ENCODE measurements around the gene SFSWAP. TPM values are rescaled to one million over a fixed set of nuclear protein-coding genes. Genes with fewer than 3 reads are reported as not detected.

Gene SFSWAP
- polyA plus RNA-seq, 1 donor from 2014 or later = 56.6 TPM

DNA sequence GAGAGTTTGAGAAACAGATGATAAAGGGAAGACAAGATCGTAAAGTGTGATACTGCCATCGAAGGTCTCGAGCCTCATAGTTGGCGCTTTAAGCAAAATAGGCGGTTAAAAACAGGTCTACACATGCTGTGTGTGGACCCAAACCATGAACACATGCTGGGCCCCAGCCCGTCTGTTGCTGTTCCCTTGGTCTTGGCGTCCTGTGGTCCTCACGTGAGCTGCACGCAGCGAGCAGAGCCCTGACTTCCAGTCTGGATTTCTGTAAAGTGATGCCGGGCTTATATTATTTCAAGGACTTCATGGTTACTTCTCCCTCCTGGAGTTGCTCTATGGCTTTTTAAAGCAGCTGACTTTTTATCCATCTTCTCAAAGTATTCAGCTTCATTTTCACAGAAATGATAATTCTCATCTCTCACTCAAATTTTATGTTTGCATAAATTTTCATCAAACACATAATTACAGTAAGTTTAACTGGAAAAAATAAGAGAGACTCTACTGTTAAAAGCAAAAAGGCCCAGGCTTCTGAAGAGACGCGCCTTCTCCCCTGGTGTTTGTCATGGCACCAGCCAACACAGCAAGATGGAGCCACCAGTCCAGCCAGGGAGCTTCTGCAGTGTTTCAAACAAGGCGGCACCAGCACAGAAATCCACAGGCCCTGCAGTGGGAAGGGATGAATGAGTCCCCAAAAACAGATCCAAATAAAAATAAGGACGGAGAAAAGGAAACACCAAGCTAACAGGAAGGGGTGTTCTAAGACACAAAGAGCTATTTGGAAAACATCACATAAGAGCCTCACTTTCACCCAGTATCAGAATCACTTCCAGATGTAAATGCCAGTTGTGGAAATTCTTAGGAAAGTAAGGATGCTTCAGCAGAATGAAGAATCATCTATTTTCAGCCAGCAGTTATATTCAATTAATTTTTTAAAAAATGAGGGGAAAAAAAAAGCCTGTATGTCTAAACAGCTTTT lies 24.9 kb downstream of the SFSWAP start:
- H3K4me3 ChIP-seq (ENCODE audit: low read length) = no peak overlapping the region
- no peaks in the 10 kb centered on the region for H3K9me2 ChIP-seq (ENCODE audit: insufficient read depth, low read length)
- H3K36me3 ChIP-seq (ENCODE audit: insufficient read depth, low read length) = no peaks in the 10 kb centered on the region
- no peak overlapping the region for H2AFZ ChIP-seq (ENCODE audit: low read depth, low read length)
- no peaks in the 10 kb centered on the region for H4K20me1 ChIP-seq (ENCODE audit: insufficient read depth)
- no peak for TF ChIP-seq POLR2AphosphoS5 (IDR thresholded peaks at IDR 0.05)
- no peaks in the 10 kb centered on the region for H3K9me3 ChIP-seq (ENCODE audit: low read length)
- H3K9ac ChIP-seq (ENCODE audit: low read length) = no peak overlapping the region
- no peaks in the 10 kb centered on the region for H3K79me2 ChIP-seq (replicated peaks; ENCODE audit: insufficient read depth, low read length)
- H3K4me2 ChIP-seq (ENCODE audit: low read length) = no peak overlapping the region
- H3F3A ChIP-seq (ENCODE audit: insufficient read depth, low read length, poor library complexity, severe bottlenecking) = no peaks in the 10 kb centered on the region
- H3K27ac ChIP-seq (ENCODE audit: low read length) = no peak overlapping the region
- no peaks in the 10 kb centered on the region for H3K27me3 ChIP-seq (ENCODE audit: insufficient read depth, low read depth, low read length)

DNA sequence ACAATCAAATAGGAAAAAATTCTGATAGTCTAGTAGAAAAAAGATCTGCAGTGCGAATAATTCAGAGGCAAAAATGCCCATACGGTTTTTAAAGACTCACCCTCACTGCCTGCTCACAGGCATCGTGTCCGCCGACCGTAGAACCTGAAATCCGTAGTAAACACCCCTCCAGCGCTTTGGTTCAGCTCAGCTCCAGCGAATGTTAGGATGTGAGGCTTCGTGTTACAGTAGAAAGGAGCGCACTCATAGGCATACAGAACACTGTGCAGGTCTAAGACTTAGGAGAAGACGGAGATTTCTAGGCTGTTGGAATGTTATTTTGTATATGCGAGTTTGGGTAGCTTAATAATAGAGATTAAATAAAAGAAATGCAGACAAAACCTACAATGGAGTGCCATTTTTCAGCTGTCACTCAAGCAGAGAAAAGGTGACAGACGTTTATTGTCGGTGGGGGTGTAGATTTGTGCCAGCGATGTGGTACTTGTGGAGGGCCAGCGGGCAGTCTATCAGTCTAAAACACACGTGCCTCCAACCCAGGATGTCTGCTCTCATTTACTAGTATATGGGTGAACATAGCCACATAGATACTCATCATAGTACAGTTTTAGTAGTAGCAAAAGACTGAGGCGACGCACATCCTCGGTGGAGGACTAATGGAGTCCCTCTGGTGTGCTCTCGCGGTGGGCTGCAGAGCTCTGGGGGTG lies 25.7 kb downstream of the SFSWAP start:
- no peaks in the 10 kb centered on the region for H4K20me1 ChIP-seq (ENCODE audit: insufficient read depth)
- no peak overlapping the region for H3K4me3 ChIP-seq (ENCODE audit: low read length)
- no peaks in the 10 kb centered on the region for H3F3A ChIP-seq (ENCODE audit: insufficient read depth, low read length, poor library complexity, severe bottlenecking)
- H3K27ac ChIP-seq (ENCODE audit: low read length) = no peak overlapping the region
- H3K9me2 ChIP-seq (ENCODE audit: insufficient read depth, low read length) = no peaks in the 10 kb centered on the region
- no peak overlapping the region for H2AFZ ChIP-seq (ENCODE audit: low read depth, low read length)
- H3K27me3 ChIP-seq (ENCODE audit: insufficient read depth, low read depth, low read length) = no peaks in the 10 kb centered on the region
- H3K9me3 ChIP-seq (ENCODE audit: low read length) = no peaks in the 10 kb centered on the region
- TF ChIP-seq EZH2 (IDR thresholded peaks at IDR 0.05; ENCODE audit: borderline replicate concordance, insufficient read depth, low read length, poor library complexity, severe bottlenecking) (no peak), TAF1 (IDR thresholded peaks at IDR 0.05; ENCODE audit: low read depth) (no peak), MXI1 (conservative IDR thresholded peaks at IDR 0.05; ENCODE audit: poor library complexity, severe bottlenecking) (no peak), SMC3 (conservative IDR thresholded peaks at IDR 0.05; ENCODE audit: poor library complexity) (no peak), RAD21 (conservative IDR thresholded peaks at IDR 0.05) (no peak), REST (IDR thresholded peaks at IDR 0.05; ENCODE audit: borderline replicate concordance) (no peak), POLR2AphosphoS5 (IDR thresholded peaks at IDR 0.05) (no peak), EP300 (conservative IDR thresholded peaks at IDR 0.05; ENCODE audit: poor library complexity, severe bottlenecking) (no peak)
- TF ChIP-seq, protein P1, sequence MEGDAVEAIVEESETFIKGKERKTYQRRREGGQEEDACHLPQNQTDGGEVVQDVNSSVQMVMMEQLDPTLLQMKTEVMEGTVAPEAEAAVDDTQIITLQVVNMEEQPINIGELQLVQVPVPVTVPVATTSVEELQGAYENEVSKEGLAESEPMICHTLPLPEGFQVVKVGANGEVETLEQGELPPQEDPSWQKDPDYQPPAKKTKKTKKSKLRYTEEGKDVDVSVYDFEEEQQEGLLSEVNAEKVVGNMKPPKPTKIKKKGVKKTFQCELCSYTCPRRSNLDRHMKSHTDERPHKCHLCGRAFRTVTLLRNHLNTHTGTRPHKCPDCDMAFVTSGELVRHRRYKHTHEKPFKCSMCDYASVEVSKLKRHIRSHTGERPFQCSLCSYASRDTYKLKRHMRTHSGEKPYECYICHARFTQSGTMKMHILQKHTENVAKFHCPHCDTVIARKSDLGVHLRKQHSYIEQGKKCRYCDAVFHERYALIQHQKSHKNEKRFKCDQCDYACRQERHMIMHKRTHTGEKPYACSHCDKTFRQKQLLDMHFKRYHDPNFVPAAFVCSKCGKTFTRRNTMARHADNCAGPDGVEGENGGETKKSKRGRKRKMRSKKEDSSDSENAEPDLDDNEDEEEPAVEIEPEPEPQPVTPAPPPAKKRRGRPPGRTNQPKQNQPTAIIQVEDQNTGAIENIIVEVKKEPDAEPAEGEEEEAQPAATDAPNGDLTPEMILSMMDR (IDR thresholded peaks at IDR 0.05; ENCODE audit: poor library complexity, severe bottlenecking) = no peak
- no peak overlapping the region for H3K4me2 ChIP-seq (ENCODE audit: low read length)
- H3K36me3 ChIP-seq (ENCODE audit: insufficient read depth, low read length) = no peaks in the 10 kb centered on the region
- H3K79me2 ChIP-seq (replicated peaks; ENCODE audit: insufficient read depth, low read length) = no peaks in the 10 kb centered on the region
- no peak overlapping the region for H3K9ac ChIP-seq (ENCODE audit: low read length)

Data from neural cell (in vitro differentiated cells).